HEK293 (cell line): Measurements from ENCODE around the gene MAEA.

Experiments used
- CTCF ChIA-PET: fragments of 350-600 bp; formaldehyde crosslinking; extraction: SDS; loops from one replicate; lab custom pipeline; 2021; ENCODE audit warnings: antibody characterized with exemption; lab: Yijun Ruan, JAX
- POLR2A ChIA-PET: fragments of 300-600 bp; formaldehyde crosslinking; extraction: SDS; loops from one replicate; lab custom pipeline; 2020; ENCODE audit warnings: antibody characterized with exemption, inconsistent platforms; lab: Yijun Ruan, JAX
- H3K27ac ChIP-seq: fragments of 200-500 bp; sonication (Bioruptor generic); 2 replicates; pipeline ENCODE4 v1.5.1; 2014; ENCODE audit warnings: low read depth, low read length, control low read depth, inconsistent platforms; ENCODE audit errors: extremely low read depth
- H3K36me3 ChIP-seq, 2 experiments: fragments of 200-500 bp in 1 of 2; sonication (Bioruptor generic) in 1 of 2; 1 replicate in 1 of 2; 2 replicates in 1 of 2; pipeline ENCODE4 v1.5.1; 2014 to 2017; ENCODE audit warnings: inconsistent platforms in 2 of 2, low read length in 2 of 2; ENCODE audit not compliant: control insufficient read depth in 2 of 2, insufficient read depth in 1 of 2
- H3K4me1 ChIP-seq: fragments of 200-500 bp; sonication (Bioruptor generic); 2 replicates; pipeline ENCODE4 v1.5.1; 2014; ENCODE audit warnings: mild to moderate bottlenecking, low read length, inconsistent platforms; ENCODE audit not compliant: control insufficient read depth, insufficient read depth
- H3K4me3 ChIP-seq: 2 replicates; pipeline ENCODE4 v1.5.1; 2011; ENCODE audit warnings: low read depth, mild to moderate bottlenecking, control low read depth, low read length, moderate library complexity
- H3K9me3 ChIP-seq: fragments of 200-500 bp; sonication (Bioruptor generic); 2 replicates; pipeline ENCODE4 v1.5.1; 2014; ENCODE audit warnings: low read depth, low read length, inconsistent platforms; ENCODE audit not compliant: control insufficient read depth, insufficient read depth
- FEZF1 ChIP-seq: fragments of 450-650 bp; formaldehyde crosslinking; IDR thresholded peaks from 2 replicates; pipeline ENCODE4 v1.5.1; 2016; ENCODE audit warnings: missing biosample characterization, missing genetic modification characterization
- GFI1B ChIP-seq: fragments of 450-650 bp; formaldehyde crosslinking; IDR thresholded peaks from 2 replicates; pipeline ENCODE4 v1.5.1; 2016; ENCODE audit warnings: missing biosample characterization, missing genetic modification characterization
- GLIS2 ChIP-seq: fragments of 450-650 bp; formaldehyde crosslinking; IDR thresholded peaks from 2 replicates; pipeline ENCODE4 v1.5.1; 2016; ENCODE audit warnings: missing biosample characterization, missing genetic modification characterization
- KLF16 ChIP-seq: fragments of 450-650 bp; formaldehyde crosslinking; IDR thresholded peaks from 2 replicates; pipeline ENCODE4 v1.5.1; 2017; ENCODE audit warnings: missing biosample characterization, missing genetic modification characterization
- OVOL3 ChIP-seq: fragments of 450-650 bp; formaldehyde crosslinking; IDR thresholded peaks from 2 replicates; pipeline ENCODE4 v1.5.1; 2016; ENCODE audit warnings: missing biosample characterization, missing genetic modification characterization
- TCF7L2 ChIP-seq: IDR thresholded peaks from 2 replicates; pipeline ENCODE4 v1.6.1; 2011; ENCODE audit warnings: low read depth, mild to moderate bottlenecking, inconsistent platforms, low read length, moderate library complexity, borderline replicate concordance
- TRIM28 ChIP-seq: IDR thresholded peaks from 2 replicates; pipeline ENCODE4 v1.6.1; 2011; ENCODE audit warnings: low read length, control low read depth, borderline replicate concordance
- ZBTB7A ChIP-seq: fragments of 450-650 bp; formaldehyde crosslinking; IDR thresholded peaks from 2 replicates; pipeline ENCODE4 v1.5.1; 2016; ENCODE audit warnings: low read depth, missing biosample characterization, missing genetic modification characterization
- ZNF114 ChIP-seq: fragments of 450-650 bp; formaldehyde crosslinking; IDR thresholded peaks from 2 replicates; pipeline ENCODE4 v1.5.0; 2017; ENCODE audit warnings: missing biosample characterization, missing genetic modification characterization
- ZNF132 ChIP-seq: fragments of 450-650 bp; formaldehyde crosslinking; IDR thresholded peaks from 2 replicates; pipeline ENCODE4 v1.5.1; 2017; ENCODE audit warnings: missing biosample characterization, missing genetic modification characterization, borderline replicate concordance
- ZNF133 ChIP-seq: fragments of 450-650 bp; formaldehyde crosslinking; IDR thresholded peaks from 2 replicates; pipeline ENCODE4 v1.5.1; 2016; ENCODE audit warnings: missing biosample characterization, missing genetic modification characterization
- ZNF146 ChIP-seq: fragments of 450-650 bp; formaldehyde crosslinking; IDR thresholded peaks from 2 replicates; pipeline ENCODE4 v1.5.1; 2016; ENCODE audit warnings: missing biosample characterization, missing genetic modification characterization
- ZNF175 ChIP-seq: fragments of 450-650 bp; formaldehyde crosslinking; IDR thresholded peaks from 2 replicates; pipeline ENCODE4 v1.5.1; 2016; ENCODE audit warnings: missing biosample characterization, missing genetic modification characterization
- ZNF214 ChIP-seq: fragments of 450-650 bp; formaldehyde crosslinking; IDR thresholded peaks from 2 replicates; pipeline ENCODE4 v1.5.1; 2017; ENCODE audit warnings: missing biosample characterization, mild to moderate bottlenecking, missing genetic modification characterization, borderline replicate concordance
- ZNF221 ChIP-seq: fragments of 450-650 bp; formaldehyde crosslinking; IDR thresholded peaks from 2 replicates; pipeline ENCODE4 v1.5.1; 2017; ENCODE audit warnings: missing biosample characterization, missing genetic modification characterization, borderline replicate concordance
- ZNF248 ChIP-seq: fragments of 450-650 bp; formaldehyde crosslinking; IDR thresholded peaks from 2 replicates; pipeline ENCODE4 v1.5.1; 2017; ENCODE audit warnings: missing biosample characterization, missing genetic modification characterization
- ZNF302 ChIP-seq: fragments of 450-650 bp; formaldehyde crosslinking; IDR thresholded peaks from 2 replicates; pipeline ENCODE4 v1.5.1; 2016; ENCODE audit warnings: missing biosample characterization, missing genetic modification characterization, low read depth
- ZNF311 ChIP-seq: fragments of 450-650 bp; formaldehyde crosslinking; IDR thresholded peaks from 2 replicates; pipeline ENCODE4 v1.5.1; 2017; ENCODE audit warnings: missing biosample characterization, missing genetic modification characterization, borderline replicate concordance
- ZNF324 ChIP-seq: fragments of 450-650 bp; formaldehyde crosslinking; IDR thresholded peaks from 2 replicates; pipeline ENCODE4 v1.5.1; 2016; ENCODE audit warnings: missing biosample characterization, missing genetic modification characterization
- ZNF416 ChIP-seq: fragments of 450-650 bp; formaldehyde crosslinking; IDR thresholded peaks from 2 replicates; pipeline ENCODE4 v1.5.1; 2016; ENCODE audit warnings: missing biosample characterization, missing genetic modification characterization
- ZNF510 ChIP-seq: fragments of 450-650 bp; formaldehyde crosslinking; IDR thresholded peaks from 2 replicates; pipeline ENCODE4 v1.5.1; 2018; ENCODE audit warnings: mild to moderate bottlenecking, missing genetic modification characterization, missing biosample characterization; ENCODE audit not compliant: insufficient replicate concordance
- ZNF561 ChIP-seq: fragments of 450-650 bp; IDR thresholded peaks from 2 replicates; pipeline ENCODE4 v1.5.1; 2018; ENCODE audit warnings: missing biosample characterization, missing genetic modification characterization, borderline replicate concordance
- ZNF629 ChIP-seq: fragments of 450-650 bp; formaldehyde crosslinking; IDR thresholded peaks from 2 replicates; pipeline ENCODE4 v1.5.1; 2017; ENCODE audit warnings: missing biosample characterization, missing genetic modification characterization
- ZNF785 ChIP-seq: fragments of 450-650 bp; formaldehyde crosslinking; IDR thresholded peaks from 2 replicates; pipeline ENCODE4 v1.5.1; 2016; ENCODE audit warnings: missing biosample characterization, missing genetic modification characterization
- ZNF792 ChIP-seq: fragments of 450-650 bp; formaldehyde crosslinking; IDR thresholded peaks from 2 replicates; pipeline ENCODE4 v1.5.1; 2016; ENCODE audit warnings: missing biosample characterization, missing genetic modification characterization
- ZNF837 ChIP-seq: fragments of 450-650 bp; formaldehyde crosslinking; IDR thresholded peaks from 2 replicates; pipeline ENCODE4 v1.5.1; 2016; ENCODE audit warnings: missing biosample characterization, missing genetic modification characterization
- TF ChIP-seq, protein P1 (sequence below): fragments of 450-650 bp; formaldehyde crosslinking; IDR thresholded peaks from 2 replicates; pipeline ENCODE4 v1.5.1; 2017; ENCODE audit warnings: missing biosample characterization, missing genetic modification characterization
- TF ChIP-seq, protein P2 (sequence below): fragments of 450-650 bp; formaldehyde crosslinking; IDR thresholded peaks from 2 replicates; pipeline ENCODE4 v1.5.1; 2016; ENCODE audit warnings: missing biosample characterization, missing genetic modification characterization
- TF ChIP-seq, protein P3 (sequence below): fragments of 450-650 bp; formaldehyde crosslinking; IDR thresholded peaks from 2 replicates; pipeline ENCODE4 v1.5.1; 2016; ENCODE audit warnings: missing biosample characterization, missing genetic modification characterization

MAEA gene

DNA sequence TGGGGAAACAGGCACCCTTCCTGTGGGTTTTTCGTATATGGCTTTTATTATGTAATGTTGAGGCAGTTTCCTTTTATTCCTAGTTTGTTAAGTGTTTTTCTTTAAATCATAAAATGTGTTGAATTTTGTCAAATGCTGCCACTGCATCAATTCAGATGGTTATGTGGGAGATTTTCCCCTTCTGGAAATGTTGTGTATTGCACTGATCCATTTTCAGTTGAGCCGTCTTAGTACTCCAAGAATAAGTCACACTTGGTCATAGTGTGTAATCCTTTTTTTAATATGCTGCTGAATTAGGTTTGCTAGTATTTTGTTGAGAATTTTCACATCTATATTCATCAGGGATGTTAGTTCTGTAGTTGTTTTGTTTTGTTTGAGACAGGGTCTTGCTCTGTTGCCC lies 31.2 kb upstream of the MAEA start:
- H3K9me3 ChIP-seq = no peaks in the 10 kb centered on the region
- POLR2A ChIA-PET = no interaction called here
- CTCF ChIA-PET = interaction anchor here (3.1 kb wide), 1 partner anchor 10 kb away, joined by 19 read pairs; no protein-coding TSS in a partner anchor
- no peak overlapping the region for H3K27ac ChIP-seq
- H3K4me1 ChIP-seq = no peaks in the 10 kb centered on the region
- H3K4me3 ChIP-seq = no peak overlapping the region
- TF ChIP-seq FEZF1 (tag by site-specific recombination) (no peak), KLF16 (tag by site-specific recombination) (no peak), ZNF785 (tag by site-specific recombination) (no peak), ZNF561 (tag by site-specific recombination) (no peak), ZNF311 (no peak), ZNF792 (tag by site-specific recombination) (no peak), ZNF629 (no peak), ZNF510 (tag by site-specific recombination) (no peak), TCF7L2 (no peak)
- TF ChIP-seq, protein P1, sequence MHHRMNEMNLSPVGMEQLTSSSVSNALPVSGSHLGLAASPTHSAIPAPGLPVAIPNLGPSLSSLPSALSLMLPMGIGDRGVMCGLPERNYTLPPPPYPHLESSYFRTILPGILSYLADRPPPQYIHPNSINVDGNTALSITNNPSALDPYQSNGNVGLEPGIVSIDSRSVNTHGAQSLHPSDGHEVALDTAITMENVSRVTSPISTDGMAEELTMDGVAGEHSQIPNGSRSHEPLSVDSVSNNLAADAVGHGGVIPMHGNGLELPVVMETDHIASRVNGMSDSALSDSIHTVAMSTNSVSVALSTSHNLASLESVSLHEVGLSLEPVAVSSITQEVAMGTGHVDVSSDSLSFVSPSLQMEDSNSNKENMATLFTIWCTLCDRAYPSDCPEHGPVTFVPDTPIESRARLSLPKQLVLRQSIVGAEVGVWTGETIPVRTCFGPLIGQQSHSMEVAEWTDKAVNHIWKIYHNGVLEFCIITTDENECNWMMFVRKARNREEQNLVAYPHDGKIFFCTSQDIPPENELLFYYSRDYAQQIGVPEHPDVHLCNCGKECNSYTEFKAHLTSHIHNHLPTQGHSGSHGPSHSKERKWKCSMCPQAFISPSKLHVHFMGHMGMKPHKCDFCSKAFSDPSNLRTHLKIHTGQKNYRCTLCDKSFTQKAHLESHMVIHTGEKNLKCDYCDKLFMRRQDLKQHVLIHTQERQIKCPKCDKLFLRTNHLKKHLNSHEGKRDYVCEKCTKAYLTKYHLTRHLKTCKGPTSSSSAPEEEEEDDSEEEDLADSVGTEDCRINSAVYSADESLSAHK (tag by site-specific recombination) = no peak
- TF ChIP-seq, protein P2, sequence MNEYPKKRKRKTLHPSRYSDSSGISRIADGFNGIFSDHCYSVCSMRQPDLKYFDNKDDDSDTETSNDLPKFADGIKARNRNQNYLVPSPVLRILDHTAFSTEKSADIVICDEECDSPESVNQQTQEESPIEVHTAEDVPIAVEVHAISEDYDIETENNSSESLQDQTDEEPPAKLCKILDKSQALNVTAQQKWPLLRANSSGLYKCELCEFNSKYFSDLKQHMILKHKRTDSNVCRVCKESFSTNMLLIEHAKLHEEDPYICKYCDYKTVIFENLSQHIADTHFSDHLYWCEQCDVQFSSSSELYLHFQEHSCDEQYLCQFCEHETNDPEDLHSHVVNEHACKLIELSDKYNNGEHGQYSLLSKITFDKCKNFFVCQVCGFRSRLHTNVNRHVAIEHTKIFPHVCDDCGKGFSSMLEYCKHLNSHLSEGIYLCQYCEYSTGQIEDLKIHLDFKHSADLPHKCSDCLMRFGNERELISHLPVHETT (tag by site-specific recombination) = no peak
- TF ChIP-seq, protein P3, sequence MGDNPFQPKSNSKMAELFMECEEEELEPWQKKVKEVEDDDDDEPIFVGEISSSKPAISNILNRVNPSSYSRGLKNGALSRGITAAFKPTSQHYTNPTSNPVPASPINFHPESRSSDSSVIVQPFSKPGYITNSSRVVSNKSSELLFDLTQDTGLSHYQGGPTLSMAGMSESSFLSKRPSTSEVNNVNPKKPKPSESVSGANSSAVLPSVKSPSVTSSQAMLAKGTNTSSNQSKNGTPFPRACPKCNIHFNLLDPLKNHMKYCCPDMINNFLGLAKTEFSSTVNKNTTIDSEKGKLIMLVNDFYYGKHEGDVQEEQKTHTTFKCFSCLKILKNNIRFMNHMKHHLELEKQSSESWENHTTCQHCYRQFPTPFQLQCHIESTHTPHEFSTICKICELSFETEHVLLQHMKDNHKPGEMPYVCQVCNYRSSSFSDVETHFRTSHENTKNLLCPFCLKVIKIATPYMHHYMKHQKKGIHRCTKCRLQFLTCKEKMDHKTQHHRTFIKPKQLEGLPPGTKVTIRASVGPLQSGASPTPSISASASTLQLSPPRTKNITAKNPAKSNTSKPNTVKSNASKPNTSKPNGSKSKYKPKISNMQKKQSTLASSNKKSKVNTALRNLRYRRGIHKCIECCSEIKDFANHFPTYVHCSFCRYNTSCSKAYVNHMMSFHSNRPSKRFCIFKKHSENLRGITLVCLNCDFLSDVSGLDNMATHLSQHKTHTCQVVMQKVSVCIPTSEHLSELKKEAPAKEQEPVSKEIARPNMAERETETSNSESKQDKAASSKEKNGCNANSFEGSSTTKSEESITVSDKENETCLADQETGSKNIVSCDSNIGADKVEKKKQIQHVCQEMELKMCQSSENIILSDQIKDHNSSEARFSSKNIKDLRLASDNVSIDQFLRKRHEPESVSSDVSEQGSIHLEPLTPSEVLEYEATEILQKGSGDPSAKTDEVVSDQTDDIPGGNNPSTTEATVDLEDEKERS (tag by site-specific recombination) = no peak
- no peaks in the 10 kb centered on the region for H3K36me3 ChIP-seq

DNA sequence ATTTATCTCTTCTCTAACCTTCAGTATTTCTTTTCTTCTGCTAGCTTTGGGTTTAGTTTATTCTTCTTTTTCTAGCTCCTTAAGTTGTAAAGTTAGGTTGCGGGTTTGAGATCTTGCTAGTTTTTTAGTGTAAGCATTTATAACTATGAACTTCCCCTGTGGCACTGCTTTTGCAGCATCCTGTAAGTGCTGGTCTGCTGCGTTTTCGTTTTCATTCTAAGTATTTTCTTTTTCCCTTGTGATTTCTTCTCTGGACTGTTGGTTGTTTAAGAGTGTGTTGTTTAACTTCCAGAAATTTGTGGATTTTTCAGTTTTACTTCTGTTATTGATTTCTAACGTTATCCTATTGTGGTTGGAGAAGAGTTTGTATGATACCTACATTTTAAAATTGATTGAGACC lies 29.7 kb upstream of the MAEA start:
- Histone ChIP-seq H3K27ac (no peak overlapping the region), H3K9me3 (no peaks in the 10 kb centered on the region), H3K4me3 (no peak overlapping the region), H3K36me3 (no peaks in the 10 kb centered on the region; a peak in 1 of 3 replicates), H3K4me1 (no peaks in the 10 kb centered on the region)
- ChIA-PET CTCF (no interaction called here), POLR2A (interaction anchor here (1.3 kb wide), 1 partner anchor 9 kb away, joined by 3 read pairs; no protein-coding TSS in a partner anchor)
- TF ChIP-seq OVOL3 (tag by site-specific recombination) (no peak), ZNF132 (tag by site-specific recombination) (no peak), ZNF146 (tag by site-specific recombination) (no peak), GLIS2 (tag by site-specific recombination) (no peak), ZBTB7A (tag by site-specific recombination) (no peak), ZNF114 (tag by site-specific recombination) (no peak), ZNF248 (tag by site-specific recombination) (no peak), FEZF1 (tag by site-specific recombination) (no peak), GFI1B (no peak), ZNF837 (tag by site-specific recombination) (no peak), ZNF416 (tag by site-specific recombination) (no peak), ZNF221 (tag by site-specific recombination) (no peak), ZNF324 (tag by site-specific recombination) (no peak), ZNF175 (tag by site-specific recombination) (no peak), ZNF214 (no peak), TRIM28 (no peak), ZNF133 (tag by site-specific recombination) (no peak), ZNF302 (tag by site-specific recombination) (no peak), ZNF510 (tag by site-specific recombination) (no peak)
